ENCODE results near the gene TANGO2. TPM values are rescaled to one million over a fixed set of nuclear protein-coding genes. Genes with fewer than 3 reads are reported as not detected.
A peak's percentile ranks its signal among the peaks of the same experiment; 100 is the strongest.

The TANGO2 gene
- total RNA-seq, 1 donor from 2014 or later, result 10.0 TPM

GRCh38 chr22:20001082-20001638 is 19.8 kb upstream of the TANGO2 start:
- no peak overlapping the region for H3K4me2 ChIP-seq
- no peak overlapping the region for H2AFZ ChIP-seq (replicated peaks)
- peaks cover 4% of the 10 kb centered on the region for H3K36me3 ChIP-seq
- H3K9me3 ChIP-seq (ENCODE audit: low read depth), result peaks cover 14% of the 10 kb centered on the region
- no peak overlapping the region for H3K9ac ChIP-seq
- H3K27me3 Mint-ChIP-seq (ENCODE audit: insufficient read depth, low read depth), result peaks cover 10% of the 10 kb centered on the region
- H3K4me3 Mint-ChIP-seq, result no peak overlapping the region
- no peak for TF ChIP-seq EZH2 (IDR thresholded peaks at IDR 0.05)
- no peak for TF ChIP-seq EZH2phosphoT487 (IDR thresholded peaks at IDR 0.05)
- TF ChIP-seq CTCF (IDR thresholded peaks at IDR 0.05), result no peak
- H3K4me3 ChIP-seq, result no peak overlapping the region
- H3K36me3 Mint-ChIP-seq, result peaks cover 16% of the 10 kb centered on the region
- DNase-seq (ENCODE audit: low spot score), result no peak
- peaks cover 27% of the 10 kb centered on the region for H3K9me3 Mint-ChIP-seq
- no peaks in the 10 kb centered on the region for H4K20me1 ChIP-seq (ENCODE audit: low read depth)
- H3F3A ChIP-seq (ENCODE audit: low read depth), result peaks cover 15% of the 10 kb centered on the region
- H3K4me1 Mint-ChIP-seq, result peaks cover 60% of the 10 kb centered on the region
- H3K27ac ChIP-seq, result no peak overlapping the region
- H3K27me3 ChIP-seq, result no peaks in the 10 kb centered on the region
- no peak overlapping the region for H3K27ac Mint-ChIP-seq
- peaks cover 33% of the 10 kb centered on the region for H3K4me1 ChIP-seq
- H3K79me2 ChIP-seq (ENCODE audit: low read depth), result no peaks in the 10 kb centered on the region

GRCh38 chr22:20002128-20002527 is 18.8 kb upstream of the TANGO2 start:
- H3K4me3 Mint-ChIP-seq, result no peak overlapping the region
- Histone ChIP-seq H3K27ac (no peak overlapping the region), H3F3A (ENCODE audit: low read depth) (peaks cover 15% of the 10 kb centered on the region), H3K36me3 (peaks cover 4% of the 10 kb centered on the region), H4K20me1 (ENCODE audit: low read depth) (no peaks in the 10 kb centered on the region), H3K4me1 (peaks cover 33% of the 10 kb centered on the region), H3K79me2 (ENCODE audit: low read depth) (no peaks in the 10 kb centered on the region), H3K9ac (no peak overlapping the region), H3K4me2 (no peak overlapping the region), H3K4me3 (no peak overlapping the region), H2AFZ (replicated peaks) (peak overlapping the region; percentile 23), H3K9me3 (ENCODE audit: low read depth) (peaks cover 14% of the 10 kb centered on the region), H3K27me3 (no peaks in the 10 kb centered on the region)
- TF ChIP-seq EZH2phosphoT487 (IDR thresholded peaks at IDR 0.05) (no peak), CTCF (IDR thresholded peaks at IDR 0.05) (no peak), EZH2 (IDR thresholded peaks at IDR 0.05) (no peak)
- peaks cover 10% of the 10 kb centered on the region for H3K27me3 Mint-ChIP-seq (ENCODE audit: insufficient read depth, low read depth)
- peak overlapping the region; percentile 48 for H3K27ac Mint-ChIP-seq
- H3K9me3 Mint-ChIP-seq, result peaks cover 27% of the 10 kb centered on the region
- no peak for DNase-seq (ENCODE audit: low spot score)
- peaks cover 16% of the 10 kb centered on the region for H3K36me3 Mint-ChIP-seq
- H3K4me1 Mint-ChIP-seq, result peaks cover 50% of the 10 kb centered on the region

GRCh38 chr22:20002636-20003035 is 18.3 kb upstream of the TANGO2 start:
- Histone ChIP-seq H3K27ac (no peak overlapping the region), H3K4me2 (no peak overlapping the region), H3K36me3 (peaks cover 4% of the 10 kb centered on the region), H3K27me3 (no peaks in the 10 kb centered on the region), H2AFZ (replicated peaks) (peak overlapping the region; percentile 23), H3F3A (ENCODE audit: low read depth) (peaks cover 15% of the 10 kb centered on the region), H3K9ac (no peak overlapping the region), H3K4me3 (no peak overlapping the region), H3K79me2 (ENCODE audit: low read depth) (no peaks in the 10 kb centered on the region), H3K9me3 (ENCODE audit: low read depth) (peaks cover 14% of the 10 kb centered on the region), H4K20me1 (ENCODE audit: low read depth) (no peaks in the 10 kb centered on the region), H3K4me1 (peaks cover 33% of the 10 kb centered on the region)
- Mint-ChIP-seq H3K27me3 (ENCODE audit: insufficient read depth, low read depth) (peaks cover 10% of the 10 kb centered on the region), H3K36me3 (peaks cover 16% of the 10 kb centered on the region), H3K4me3 (no peak overlapping the region), H3K4me1 (peaks cover 50% of the 10 kb centered on the region), H3K27ac (peak overlapping the region; percentile 48), H3K9me3 (peaks cover 27% of the 10 kb centered on the region)
- TF ChIP-seq EZH2 (IDR thresholded peaks at IDR 0.05) (no peak), CTCF (IDR thresholded peaks at IDR 0.05) (no peak), EZH2phosphoT487 (IDR thresholded peaks at IDR 0.05) (no peak)
- no peak for DNase-seq (ENCODE audit: low spot score)
